GM19240 (cell line): ENCODE measurements around the gene SUMF1.
"Not testable (repeated sequence)": the region's sequence is repeated elsewhere in the genome, so short reads cannot be mapped to it uniquely, and the experiment has no call there.

Experiments used
- DNase-seq: peaks from one replicate; pipeline ENCODE4 v3.0.0; 2011; ENCODE audit warnings: low spot score; ENCODE audit not compliant: insufficient read length

Gene SUMF1

GRCh38 chr3:4461468-4462090 lies 5.5 kb downstream of the SUMF1 start:
- DNase-seq, result no peak

- DNase-seq, result no peak
Measured at GRCh38 chr3:4460334-4460733, 6.7 kb downstream of the SUMF1 start.

DNA sequence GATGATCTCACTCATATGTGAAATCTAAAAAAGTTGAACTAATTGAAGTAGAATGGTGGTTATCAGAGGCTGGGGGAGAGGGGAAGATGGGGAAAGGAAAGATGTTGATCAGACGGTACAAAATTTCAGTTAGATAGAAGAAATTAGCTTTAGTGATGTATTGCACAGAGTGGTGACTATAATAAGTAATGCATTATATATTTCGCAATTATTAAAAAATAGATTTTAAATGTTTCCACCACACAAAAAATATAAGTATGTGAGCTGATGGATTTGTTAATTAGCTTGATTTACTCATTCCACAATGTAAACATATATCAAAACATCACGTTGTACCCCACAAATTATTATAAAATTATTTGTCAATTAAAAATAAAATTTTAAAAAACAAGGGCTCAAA lies 8.1 kb downstream of the SUMF1 start:
- DNase-seq, result no peak

GRCh38 chr3:4456780-4457179 lies 10.3 kb downstream of the SUMF1 start:
- not testable (repeated sequence) for DNase-seq

DNA sequence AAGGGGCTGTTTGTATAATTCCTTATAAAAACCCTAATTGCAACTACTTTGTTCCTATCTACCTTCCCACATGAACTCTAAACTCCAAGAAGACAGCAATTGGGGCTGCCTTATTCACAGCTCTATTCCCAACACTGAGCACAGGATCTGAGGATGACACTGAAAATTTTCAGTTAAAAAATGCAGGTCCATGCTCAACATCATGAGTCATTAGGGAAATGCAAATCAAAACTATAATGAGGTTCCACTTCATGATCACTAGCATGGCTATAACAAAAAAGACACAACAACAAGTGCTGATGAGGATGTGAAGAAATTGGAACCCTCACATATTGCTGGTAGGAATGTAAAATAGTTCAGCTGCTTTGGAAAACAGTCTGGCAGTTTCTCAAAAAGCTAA lies 12.9 kb downstream of the SUMF1 start:
- DNase-seq, result no peak

- no peak for DNase-seq
Measured at GRCh38 chr3:4449043-4449805, 17.8 kb downstream of the SUMF1 start.

- no peak for DNase-seq
Measured at GRCh38 chr3:4448187-4448586, 18.9 kb downstream of the SUMF1 start.

DNA sequence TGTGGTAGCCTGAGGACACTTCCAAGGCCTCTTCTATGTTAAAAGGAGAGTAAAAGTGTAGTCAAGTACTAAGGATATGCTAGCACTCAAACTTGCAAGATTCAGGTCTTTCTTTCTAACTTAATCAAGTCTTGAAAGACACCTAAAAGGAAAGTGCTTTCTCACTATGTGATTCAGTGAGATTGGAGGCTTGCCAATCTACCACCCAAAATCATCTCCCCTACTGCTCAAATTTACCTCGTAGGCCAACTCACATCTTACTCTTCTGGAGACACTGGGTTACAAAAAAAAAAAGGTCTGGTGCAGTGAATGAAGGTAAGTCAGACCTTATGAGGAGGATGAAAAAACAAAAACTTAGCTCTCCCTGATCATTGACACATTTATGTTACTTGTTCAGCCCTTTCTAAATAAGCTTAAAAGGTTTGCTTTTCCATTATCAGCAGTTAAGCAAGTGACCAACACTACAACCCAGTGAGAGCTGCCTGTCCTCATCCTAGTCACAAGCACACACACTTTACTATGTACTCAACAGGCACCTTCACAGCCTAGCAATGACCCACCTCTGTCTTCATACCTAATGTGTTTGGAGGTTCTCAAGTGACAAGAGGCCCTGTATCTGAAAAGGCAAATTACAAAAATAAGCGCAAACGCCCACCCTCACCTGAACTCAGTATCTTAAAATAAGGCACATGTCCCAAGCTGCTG lies 19.6 kb downstream of the SUMF1 start:
- no peak for DNase-seq

DNA sequence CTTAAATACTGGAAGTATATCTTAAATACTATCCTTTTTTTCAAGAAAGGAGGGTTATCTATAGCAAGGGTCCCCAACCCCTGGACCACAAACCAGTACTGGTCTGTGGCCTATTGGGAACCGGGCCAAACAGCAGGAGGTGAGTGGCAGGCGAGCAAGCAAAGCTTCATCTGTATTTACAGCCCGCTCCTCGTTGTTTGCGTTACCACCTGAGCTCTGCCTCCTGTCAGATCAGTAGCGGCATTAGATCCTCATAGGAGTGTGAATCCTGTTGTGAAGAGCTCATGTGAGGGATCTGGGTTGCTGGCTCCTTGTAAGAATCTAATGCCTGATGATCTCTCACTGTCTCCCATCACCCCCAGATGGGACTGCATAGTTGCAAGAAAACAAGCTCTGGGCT lies 26.1 kb downstream of the SUMF1 start:
- DNase-seq, result no peak

GRCh38 chr3:4438296-4438695 lies 28.8 kb downstream of the SUMF1 start:
- no peak for DNase-seq

DNA sequence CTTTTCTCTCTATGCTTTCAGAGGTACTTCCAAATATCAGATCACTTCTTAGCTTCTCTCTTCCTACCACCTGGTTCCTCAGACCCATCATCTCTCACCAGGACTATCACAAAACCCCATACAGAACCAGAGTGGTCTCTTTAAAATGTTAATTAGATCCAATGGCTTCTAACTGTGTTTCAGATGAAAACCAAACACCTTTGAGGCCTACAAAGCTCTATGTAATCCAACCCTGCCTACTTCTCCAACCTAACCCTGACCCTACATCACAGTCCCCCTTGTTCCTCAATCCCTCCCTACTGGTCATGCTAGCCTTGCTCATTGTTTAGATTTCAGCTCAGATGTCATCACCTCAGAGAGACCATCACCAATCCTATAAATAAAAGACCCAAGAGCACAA lies 34.8 kb downstream of the SUMF1 start:
- DNase-seq, result no peak

DNA sequence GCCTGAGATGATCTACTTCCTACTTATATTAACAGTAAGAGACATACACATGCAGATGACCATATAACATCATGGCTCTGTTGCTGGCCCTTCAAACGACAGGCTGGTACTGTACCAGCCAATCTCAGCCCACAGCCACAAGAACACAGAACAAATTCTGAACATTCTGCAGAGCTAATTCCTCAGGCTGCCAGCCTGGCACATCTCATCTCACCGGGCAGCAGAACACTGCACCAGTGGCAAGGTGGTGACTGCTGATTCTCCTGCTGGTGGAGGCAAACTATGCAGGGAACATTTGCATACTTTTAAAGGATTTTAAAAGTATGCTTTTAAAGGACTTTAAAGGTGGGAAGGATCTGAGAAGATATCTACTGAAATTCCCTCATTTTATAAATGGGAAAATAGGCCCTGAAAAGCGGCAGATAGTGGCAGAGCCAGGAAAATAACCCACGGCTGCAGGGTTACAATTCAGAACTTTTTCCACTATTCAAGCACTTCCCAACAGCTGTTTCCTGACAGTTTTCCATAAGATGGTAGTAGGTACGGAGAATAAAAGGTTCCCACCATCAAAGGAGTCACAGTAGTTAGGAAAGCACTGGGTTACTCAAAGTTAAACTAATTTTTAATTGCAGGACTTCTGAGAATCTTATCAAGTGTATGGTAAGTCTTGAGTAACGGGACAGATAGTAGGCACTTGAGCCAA lies 37.3 kb downstream of the SUMF1 start:
- DNase-seq, result no peak

DNA sequence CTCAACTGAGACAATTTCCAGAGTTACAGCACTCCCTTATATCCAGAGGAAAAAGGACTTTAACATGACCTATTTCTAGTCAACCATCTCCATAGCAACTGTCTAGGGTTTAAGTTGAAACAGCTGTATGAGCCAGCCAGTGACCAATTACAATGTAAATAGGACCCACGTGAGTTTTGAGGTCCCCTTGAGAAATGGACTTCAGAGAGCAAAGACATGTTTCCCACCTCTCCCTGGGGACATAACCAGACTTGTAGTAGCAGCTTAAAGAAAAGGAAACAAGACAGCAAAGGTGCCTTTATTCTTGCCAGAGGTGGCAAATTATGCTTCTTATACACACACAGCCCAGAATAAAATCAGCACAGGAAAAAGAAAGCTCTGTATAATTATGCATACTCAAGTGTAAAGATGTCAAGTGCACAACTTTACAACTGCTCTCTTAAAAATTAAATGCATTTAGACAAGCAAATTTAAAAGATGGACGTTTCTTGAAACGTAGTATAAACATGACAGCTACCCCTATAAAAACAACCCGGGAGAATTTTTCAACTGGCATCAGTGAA lies 40.2 kb downstream of the SUMF1 start:
- no peak for DNase-seq

DNA sequence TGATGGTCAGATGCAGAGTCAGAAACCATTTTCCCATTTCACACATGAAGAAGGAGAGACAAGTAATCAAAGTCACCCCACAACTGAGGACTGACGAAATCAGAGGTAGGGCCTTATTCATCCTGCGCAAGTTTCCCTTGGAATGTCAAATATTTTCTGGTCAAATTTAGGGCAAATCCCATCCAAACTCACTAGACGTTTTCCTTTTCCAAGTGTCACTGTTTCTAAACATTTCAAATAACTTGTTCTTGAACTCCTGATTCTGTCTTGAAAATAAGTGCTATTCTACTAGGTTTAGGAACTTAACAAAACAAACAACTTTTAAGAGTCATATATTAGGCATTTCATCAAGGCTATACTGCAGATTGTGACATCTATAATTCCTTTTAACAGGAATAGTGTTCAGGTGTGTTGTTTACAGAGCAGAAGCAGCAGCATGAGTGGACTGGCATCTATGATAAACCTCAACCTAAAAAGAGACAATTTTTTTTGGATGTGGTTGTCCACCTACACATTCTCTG lies 40.7 kb downstream of the SUMF1 start:
- no peak for DNase-seq

DNA sequence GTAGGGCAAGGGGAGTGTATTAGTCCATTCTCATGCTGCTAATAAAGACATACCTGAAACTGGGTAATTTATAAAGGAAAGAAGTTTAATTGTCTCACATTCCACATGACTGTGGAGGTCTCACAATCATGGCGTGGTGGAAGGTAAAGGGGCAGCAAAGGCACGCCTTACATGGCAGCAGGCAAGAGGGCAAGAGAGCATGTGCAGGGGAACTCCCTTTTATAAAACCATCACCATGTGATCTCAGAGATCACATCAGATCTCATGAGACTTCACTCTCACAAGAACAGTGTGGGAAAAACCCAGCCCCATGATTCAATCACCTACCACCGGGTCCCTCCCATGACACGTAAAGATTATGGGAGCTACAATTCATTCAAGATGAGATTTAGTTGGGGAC lies 41.4 kb downstream of the SUMF1 start:
- no peak for DNase-seq

GRCh38 chr3:4425055-4425454 lies 42.0 kb downstream of the SUMF1 start:
- DNase-seq, result no peak

DNA sequence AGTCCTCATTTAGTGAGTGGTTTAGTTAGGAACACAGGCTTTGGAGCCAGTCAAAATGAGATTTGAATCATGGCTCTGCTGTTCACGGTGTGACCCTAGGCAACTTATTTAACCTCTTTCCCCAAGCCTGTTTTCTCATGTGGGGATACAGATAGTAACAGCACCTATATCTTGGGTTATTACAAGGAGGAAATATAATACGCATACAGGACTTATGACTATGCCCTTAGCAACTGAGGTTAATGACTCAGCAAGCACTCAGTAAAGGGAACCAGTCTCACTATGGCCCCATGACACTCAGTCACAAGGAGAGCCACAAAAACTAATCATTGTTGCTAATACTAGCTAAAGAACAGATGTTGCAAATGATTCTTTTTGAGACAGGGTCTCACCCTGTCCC lies 45.9 kb downstream of the SUMF1 start:
- DNase-seq, result no peak

DNA sequence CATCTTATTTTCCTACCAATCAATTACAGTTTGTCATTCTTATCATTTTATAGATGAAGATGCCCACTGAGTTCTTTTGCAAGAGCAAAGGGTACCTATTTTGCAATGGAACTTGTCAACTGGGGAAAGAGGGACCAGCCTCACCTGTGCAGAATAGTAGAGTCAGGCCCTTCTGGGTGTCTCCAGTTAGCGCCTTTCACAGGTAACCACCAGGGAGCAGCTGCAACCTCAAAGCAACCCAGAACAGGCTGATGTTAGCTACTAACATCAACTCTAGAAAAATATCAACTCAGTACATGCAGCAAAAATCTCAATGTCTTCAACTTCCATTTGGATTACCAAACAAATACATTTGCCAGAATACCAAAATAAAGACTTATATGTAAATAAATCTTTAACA lies 47.1 kb downstream of the SUMF1 start:
- DNase-seq, result no peak

DNA sequence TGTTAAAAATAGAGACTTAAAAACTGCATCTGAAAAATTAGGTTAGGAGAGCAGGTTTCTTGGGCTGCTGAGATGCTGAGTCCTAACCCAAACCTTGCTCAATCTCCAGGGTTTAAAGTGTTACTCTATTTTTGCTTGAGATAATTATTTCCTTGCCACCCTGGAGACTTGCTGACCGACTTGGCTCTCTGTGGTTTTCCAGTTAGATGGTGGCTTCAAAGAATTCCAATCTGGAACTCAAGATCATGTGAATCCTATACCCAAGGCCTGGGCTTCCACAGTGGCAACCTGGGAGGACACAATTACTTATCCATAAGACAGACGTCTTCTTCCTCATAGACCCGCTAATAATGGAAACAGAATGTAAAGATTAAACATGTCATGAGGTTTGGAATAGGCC lies 47.7 kb downstream of the SUMF1 start:
- no peak for DNase-seq

GRCh38 chr3:4418156-4418555 lies 48.9 kb downstream of the SUMF1 start:
- DNase-seq, result no peak

DNA sequence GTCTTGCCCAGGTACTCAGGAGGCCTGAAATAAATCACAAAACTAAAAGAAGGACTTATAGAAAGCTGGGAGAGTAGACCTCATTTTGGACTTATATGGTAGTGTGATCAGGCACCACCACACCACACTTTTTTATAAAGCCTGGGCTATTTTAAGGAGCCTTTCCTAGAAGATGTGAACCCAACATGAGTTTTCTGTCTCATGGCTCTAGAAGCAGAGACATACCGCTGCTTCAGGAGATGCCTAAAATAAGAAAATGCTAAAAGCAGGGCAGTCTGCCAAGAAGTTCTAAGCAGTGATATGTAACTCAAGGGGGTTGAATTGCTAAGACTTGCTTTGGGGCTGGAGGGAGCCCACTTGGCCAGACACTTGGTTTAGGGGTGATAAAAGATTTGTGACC lies 49.6 kb downstream of the SUMF1 start:
- DNase-seq, result no peak

GRCh38 chr3:4416961-4417360 lies 50.1 kb downstream of the SUMF1 start:
- DNase-seq, result no peak
